Mesodermal cell (in vitro differentiated cells): ENCODE measurements around the gene HHIP. TPM values are rescaled to one million over a fixed set of nuclear protein-coding genes. Genes with fewer than 3 reads are reported as not detected.

Source experiments
- H3K27ac ChIP-seq: 2 replicates; pipeline ENCODE4 v1.7.0; 2013; ENCODE audit warnings: mild to moderate bottlenecking, low read depth, low read length, moderate library complexity; ENCODE audit not compliant: severe bottlenecking
- H3K36me3 ChIP-seq: 2 replicates; pipeline ENCODE4 v1.7.1; 2013; ENCODE audit warnings: mild to moderate bottlenecking, low read length, moderate library complexity; ENCODE audit not compliant: control insufficient read depth, insufficient read depth
- H3K4me1 ChIP-seq: one replicate; pipeline ENCODE4 v1.7.1; 2013; ENCODE audit warnings: mild to moderate bottlenecking, low read length; ENCODE audit not compliant: insufficient read depth, control insufficient read depth, poor library complexity, severe bottlenecking
- H3K4me3 ChIP-seq: 2 replicates; pipeline ENCODE4 v1.7.0; 2013; ENCODE audit warnings: low read length, control low read depth, mild to moderate bottlenecking; ENCODE audit not compliant: insufficient read depth, poor library complexity, severe bottlenecking; ENCODE audit errors: extremely low read depth
- H3K9me3 ChIP-seq: 2 replicates; pipeline ENCODE4 v1.7.1; 2013; ENCODE audit warnings: mild to moderate bottlenecking, low read length, moderate library complexity; ENCODE audit not compliant: control insufficient read depth
- WGBS, 2 experiments: methylation state at CpG; one replicate each; pipeline ENCODE4 v1.1.5; 2013; ENCODE audit warnings: missing lambda C conversion rate in 2 of 2; ENCODE audit not compliant: insufficient coverage in 2 of 2; 5-methylcytosine and 5-hydroxymethylcytosine counted together
- polyA plus RNA-seq, 2 experiments: library from polyadenylated mRNA; stranded (reverse); fragments of 50-300 nt; gene quantifications; one replicate each; pipeline ENCODE4 v1.2.3, GENCODE V29; 2013

Gene HHIP
- polyA plus RNA-seq (2013, experiment 1 of 2), result 4.7 TPM
- 7.1 TPM for polyA plus RNA-seq (2013, experiment 2 of 2)

DNA sequence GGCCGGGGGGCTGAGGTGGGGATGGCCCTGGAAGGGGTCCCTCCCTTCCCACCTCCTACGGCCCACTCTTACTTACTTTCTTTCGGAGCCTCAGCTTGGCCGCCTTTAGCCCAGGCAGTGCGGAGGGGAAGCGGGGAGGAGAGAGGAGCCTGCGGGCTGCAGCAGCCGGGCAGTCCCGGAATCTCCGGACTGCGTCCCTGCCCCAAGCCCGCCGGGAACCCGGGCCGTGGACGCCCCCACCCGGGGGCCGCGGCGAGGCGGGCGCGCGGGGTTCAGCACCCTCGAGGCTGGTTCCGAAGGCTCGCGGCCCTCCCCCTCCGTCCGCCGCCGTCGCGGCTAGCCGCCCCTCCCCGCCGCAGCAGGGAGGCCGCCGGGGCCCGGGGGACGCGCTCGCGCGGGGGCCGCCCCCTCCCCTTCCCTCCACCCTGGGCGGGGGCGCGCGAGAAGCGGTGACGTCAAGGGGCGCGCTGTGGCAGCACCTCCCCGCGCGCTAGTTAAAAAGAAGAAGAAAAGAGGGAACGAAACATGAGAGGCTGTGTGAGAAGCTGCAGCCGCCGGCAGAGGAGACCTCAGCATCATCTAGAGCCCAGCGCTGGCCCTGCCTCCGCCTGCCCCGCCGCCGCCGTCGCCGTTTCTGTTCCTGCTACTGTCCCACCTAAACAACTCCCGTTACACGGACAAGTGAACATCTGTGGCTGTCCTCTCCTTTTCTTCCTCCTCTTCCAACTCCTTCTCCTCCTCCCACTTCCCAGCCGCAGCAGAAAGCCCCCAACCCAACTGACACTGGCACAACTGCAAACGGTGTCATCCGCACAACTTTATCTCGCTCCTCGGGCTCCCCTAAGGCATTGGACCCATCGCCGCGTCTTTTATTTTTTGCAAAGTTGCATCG, at the start of gene HHIP:
Gene HHIP (plus strand): TSS at position 526 of the 892 bp plus-strand sequence. CDS start 520 bp downstream, outside the sequence.
- H3K4me3 ChIP-seq, result peak within 1 kb of the TSS; percentile 47
- WGBS, 2 experiments, result 1% methylated on average over 33 to 38 of the region's 79 CpGs

GRCh38 chr4:144597171-144597570, 48.8 kb upstream of the HHIP start:
- no CpG with 5 or more reads among the region's 4 CpGs for WGBS, 2 experiments
- Histone ChIP-seq H3K36me3 (no peaks in the 10 kb centered on the region), H3K4me3 (no peak overlapping the region)

More for the DNA sequence above, at the start of gene HHIP:
- no peaks in the 10 kb centered on the region for H3K9me3 ChIP-seq
- H3K36me3 ChIP-seq, result no peaks in the 10 kb centered on the region
- H3K27ac ChIP-seq, result no peak within 1 kb of the TSS
- H3K4me1 ChIP-seq, result peaks cover 22% of the 10 kb centered on the region

DNA sequence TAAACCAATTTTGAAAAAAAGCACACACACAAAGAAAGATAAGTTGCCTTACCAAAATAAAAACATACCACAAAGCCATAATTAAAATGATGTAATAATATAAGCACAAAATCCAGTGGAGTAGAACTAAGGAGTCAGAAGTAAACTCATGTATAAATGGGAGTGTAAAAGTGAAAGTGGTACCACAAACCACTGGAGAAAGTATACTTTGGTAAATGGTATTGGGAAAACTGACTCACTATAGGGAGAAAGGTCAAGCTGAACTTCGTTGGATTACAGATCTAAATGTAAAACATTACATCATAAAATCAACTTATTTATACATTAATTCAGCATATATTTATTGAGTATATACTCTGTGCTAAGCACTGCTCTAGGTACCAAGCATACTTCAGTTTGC, 46.3 kb upstream of the HHIP start:
- Histone ChIP-seq H3K4me1 (no peaks in the 10 kb centered on the region), H3K36me3 (no peaks in the 10 kb centered on the region), H3K4me3 (no peak overlapping the region), H3K9me3 (no peaks in the 10 kb centered on the region), H3K27ac (no peak overlapping the region)
- WGBS, 2 experiments, result no CpG with 5 or more reads among the region's 1 CpG

More at GRCh38 chr4:144597171-144597570, 48.8 kb upstream of the HHIP start:
- Histone ChIP-seq H3K9me3 (no peaks in the 10 kb centered on the region), H3K27ac (no peak overlapping the region), H3K4me1 (no peaks in the 10 kb centered on the region)

GRCh38 chr4:144611850-144612249, 34.1 kb upstream of the HHIP start:
- H3K4me1 ChIP-seq, result no peaks in the 10 kb centered on the region
- no peak overlapping the region for H3K4me3 ChIP-seq
- H3K9me3 ChIP-seq, result no peaks in the 10 kb centered on the region
- no peak overlapping the region for H3K27ac ChIP-seq
- no peaks in the 10 kb centered on the region for H3K36me3 ChIP-seq

GRCh38 chr4:144614850-144615585, 30.9 kb upstream of the HHIP start:
- no peak overlapping the region for H3K27ac ChIP-seq
- WGBS, 2 experiments, result 86 to 88% methylated on average over 1 to 2 of the region's 3 CpGs
- no peaks in the 10 kb centered on the region for H3K9me3 ChIP-seq
- no peaks in the 10 kb centered on the region for H3K4me1 ChIP-seq
- no peaks in the 10 kb centered on the region for H3K36me3 ChIP-seq
- H3K4me3 ChIP-seq, result no peak overlapping the region

- Histone ChIP-seq H3K9me3 (no peaks in the 10 kb centered on the region), H3K4me3 (no peak overlapping the region), H3K27ac (no peak overlapping the region), H3K36me3 (no peaks in the 10 kb centered on the region), H3K4me1 (no peaks in the 10 kb centered on the region)
- WGBS, 2 experiments, result 71 to 88% methylated on average over 1 of the region's 3 CpGs
Observed at GRCh38 chr4:144621681-144622080, 24.3 kb upstream of the HHIP start.

DNA sequence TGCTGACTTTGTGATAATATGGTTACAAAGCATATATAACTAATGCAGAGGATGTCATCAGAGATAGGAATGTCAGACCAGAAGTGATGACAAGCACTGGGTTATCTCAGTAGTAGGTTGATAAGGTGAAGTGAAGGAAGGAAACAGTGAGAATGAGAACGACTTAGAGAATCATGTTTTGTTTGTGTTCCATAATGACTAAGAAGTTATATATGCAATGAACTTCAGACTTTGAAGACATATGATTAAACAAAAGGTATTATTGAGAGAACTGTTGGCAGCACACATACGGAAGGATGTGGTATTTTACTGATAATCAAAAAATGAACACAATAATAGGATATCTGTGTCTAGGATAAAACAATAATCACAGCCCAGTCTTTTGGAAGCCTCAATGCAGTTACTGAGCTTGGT, 18.3 kb upstream of the HHIP start:
- 43% methylated on average over 1 of the region's 2 CpGs; no CpG with 5 or more reads in 1 of the 2 experiments for whole genome bisulfite sequencing, 2 experiments
- no peak overlapping the region for H3K27ac ChIP-seq
- H3K36me3 ChIP-seq, result no peaks in the 10 kb centered on the region
- no peak overlapping the region for H3K4me3 ChIP-seq
- no peaks in the 10 kb centered on the region for H3K4me1 ChIP-seq
- no peaks in the 10 kb centered on the region for H3K9me3 ChIP-seq

- Histone ChIP-seq H3K9me3 (no peaks in the 10 kb centered on the region), H3K27ac (no peak overlapping the region), H3K4me3 (no peak overlapping the region), H3K4me1 (no peaks in the 10 kb centered on the region), H3K36me3 (no peaks in the 10 kb centered on the region)
- WGBS, 2 experiments, result 90 to 94% methylated on average over 2 to 3 of the region's 6 CpGs
Observed at GRCh38 chr4:144633215-144633614, 12.7 kb upstream of the HHIP start.

DNA sequence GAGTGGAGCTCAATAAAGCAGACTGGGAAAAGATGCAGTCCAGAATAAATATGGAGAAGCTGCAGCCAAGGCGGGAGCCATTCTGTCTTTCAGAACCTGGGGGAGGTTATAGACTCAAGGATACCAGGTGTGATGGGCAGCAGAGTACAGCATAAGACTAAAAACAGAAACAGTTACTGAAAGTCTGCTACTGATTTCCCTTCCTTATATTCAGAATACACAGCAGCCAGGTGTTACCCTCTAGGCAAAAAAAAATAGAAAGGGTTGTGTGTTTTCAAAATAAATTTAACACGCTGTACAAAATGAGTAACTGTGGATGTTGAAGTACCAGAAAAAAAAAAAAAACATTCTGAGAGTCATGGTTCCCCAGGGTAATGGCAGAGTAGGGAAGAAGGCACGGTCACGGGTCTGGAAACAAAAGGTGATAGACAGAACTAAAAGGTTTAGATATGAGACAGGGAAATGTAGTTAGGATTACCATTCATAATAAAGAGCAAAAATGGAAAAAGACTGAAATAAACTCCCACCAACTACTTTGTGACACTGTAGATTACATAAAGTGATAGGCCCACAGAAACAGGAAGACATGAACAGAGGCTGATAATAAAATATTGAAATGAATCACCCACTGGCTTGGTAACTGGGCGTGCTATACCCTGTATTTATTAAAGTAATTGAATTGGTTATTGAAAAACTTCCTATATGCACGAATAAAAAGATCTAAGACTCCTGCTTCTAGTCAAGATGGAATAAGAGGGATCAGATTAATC, 10.8 kb upstream of the HHIP start:
- Histone ChIP-seq H3K36me3 (no peaks in the 10 kb centered on the region), H3K27ac (no peak overlapping the region), H3K9me3 (no peaks in the 10 kb centered on the region), H3K4me1 (no peaks in the 10 kb centered on the region), H3K4me3 (no peak overlapping the region)
- WGBS, 2 experiments, result 94 to 100% methylated on average over 2 of the region's 6 CpGs

- no peak overlapping the region for H3K27ac ChIP-seq
- H3K36me3 ChIP-seq, result no peaks in the 10 kb centered on the region
- WGBS, 2 experiments, result 83 to 89% methylated on average over 2 to 6 of the region's 12 CpGs
- peaks cover 11% of the 10 kb centered on the region for H3K4me1 ChIP-seq
- no peak overlapping the region for H3K4me3 ChIP-seq
- no peaks in the 10 kb centered on the region for H3K9me3 ChIP-seq
Observed at GRCh38 chr4:144644368-144645101, 1.4 kb upstream of the HHIP start.
